Naive thymus-derived CD8-positive, alpha-beta T cell (primary cell): ENCODE results near the gene TMSB15B. TPM values are rescaled to one million over a fixed set of nuclear protein-coding genes. Genes with fewer than 3 reads are reported as not detected.
"Not testable (repeated sequence)": the region's sequence is repeated elsewhere in the genome, so short reads cannot be mapped to it uniquely, and the experiment has no call there.

Source experiments
- ATAC-seq, 2 donors: fragments of 150-1000 bp; cut with Tn5 transposase in 1 of 2; sonication (Bioruptor Pico), chemical (Tn5 transposase) in 1 of 2; 1 replicate in 1 of 2; 2 replicates in 1 of 2; pipeline ENCODE4 v1.10.0; 2021; ENCODE audit warnings: mild to moderate bottlenecking in 2 of 2, moderate library complexity in 2 of 2
- POLR2A ChIA-PET: fragments of 350-600 bp; sonication (Branson Sonifier 250); formaldehyde crosslinking; loops from one replicate; lab custom pipeline; 2021; ENCODE audit warnings: antibody characterized with exemption; lab: Charles Lee
- DNase-seq, 10 donors: peaks; one replicate each; pipeline versions ENCODE4 v3.0.0 to v3.0.0-alpha.2; 2020 to 2022
- H3K27ac Mint-ChIP-seq, 10 donors: one replicate each; pipeline ENCODE4 v1.8.0; 2020 to 2022; ENCODE audit warnings: mild to moderate bottlenecking in 10 of 10, mixed read lengths in 10 of 10, moderate library complexity in 4 of 10, inconsistent platforms in 1 of 10
- H3K27me3 Mint-ChIP-seq, 5 donors: one replicate each; pipeline ENCODE4 v1.8.0; 2021 to 2022; ENCODE audit warnings: mixed read lengths in 5 of 5
- H3K36me3 Mint-ChIP-seq, 3 donors: one replicate each; pipeline ENCODE4 v1.8.0; 2020 to 2022; ENCODE audit warnings: mixed read lengths in 3 of 3, mild to moderate bottlenecking in 2 of 3, inconsistent platforms in 1 of 3
- H3K4me1 Mint-ChIP-seq, 4 donors: one replicate each; pipeline ENCODE4 v1.8.0; 2021 to 2022; ENCODE audit warnings: mixed read lengths in 4 of 4
- H3K4me3 Mint-ChIP-seq, 10 donors: one replicate each; pipeline ENCODE4 v1.8.0; 2020 to 2022; ENCODE audit warnings: mild to moderate bottlenecking in 10 of 10, mixed read lengths in 10 of 10, moderate library complexity in 6 of 10, inconsistent platforms in 1 of 10
- H3K9me3 Mint-ChIP-seq, 9 donors: one replicate each; pipeline ENCODE4 v1.8.0; 2020 to 2022; ENCODE audit warnings: mixed read lengths in 9 of 9, mild to moderate bottlenecking in 3 of 9, inconsistent platforms in 1 of 9, moderate library complexity in 1 of 9
- polyA plus RNA-seq, 3 donors: library from polyadenylated mRNA; unstranded; fragments of 300-500 nt; fragmentation: Illumina TruSeq; gene quantifications; one replicate each; pipeline ENCODE4 v1.2.3, GENCODE V29; 2021
- total RNA-seq, 8 experiments: library from RNA in 2 of 8; stranded (reverse) in 2 of 8; gene quantifications; one replicate each; pipeline ENCODE4 v1.2.3 and lab custom pipeline; 2021 to 2026

The TMSB15B gene
- 1 to 10 TPM; 6.1 to 7.0 TPM for total RNA-seq
- polyA plus RNA-seq = 10 to 100 TPM in 2 of 3 donors, 1 to 10 TPM in 1; 9.5 to 11.8 (median 11.5) TPM
- total RNA-seq (lab: John Stamatoyannopoulos, UW) = 0.98 to 2.3 (median 1.6) reads per million in 6 experiments

DNA sequence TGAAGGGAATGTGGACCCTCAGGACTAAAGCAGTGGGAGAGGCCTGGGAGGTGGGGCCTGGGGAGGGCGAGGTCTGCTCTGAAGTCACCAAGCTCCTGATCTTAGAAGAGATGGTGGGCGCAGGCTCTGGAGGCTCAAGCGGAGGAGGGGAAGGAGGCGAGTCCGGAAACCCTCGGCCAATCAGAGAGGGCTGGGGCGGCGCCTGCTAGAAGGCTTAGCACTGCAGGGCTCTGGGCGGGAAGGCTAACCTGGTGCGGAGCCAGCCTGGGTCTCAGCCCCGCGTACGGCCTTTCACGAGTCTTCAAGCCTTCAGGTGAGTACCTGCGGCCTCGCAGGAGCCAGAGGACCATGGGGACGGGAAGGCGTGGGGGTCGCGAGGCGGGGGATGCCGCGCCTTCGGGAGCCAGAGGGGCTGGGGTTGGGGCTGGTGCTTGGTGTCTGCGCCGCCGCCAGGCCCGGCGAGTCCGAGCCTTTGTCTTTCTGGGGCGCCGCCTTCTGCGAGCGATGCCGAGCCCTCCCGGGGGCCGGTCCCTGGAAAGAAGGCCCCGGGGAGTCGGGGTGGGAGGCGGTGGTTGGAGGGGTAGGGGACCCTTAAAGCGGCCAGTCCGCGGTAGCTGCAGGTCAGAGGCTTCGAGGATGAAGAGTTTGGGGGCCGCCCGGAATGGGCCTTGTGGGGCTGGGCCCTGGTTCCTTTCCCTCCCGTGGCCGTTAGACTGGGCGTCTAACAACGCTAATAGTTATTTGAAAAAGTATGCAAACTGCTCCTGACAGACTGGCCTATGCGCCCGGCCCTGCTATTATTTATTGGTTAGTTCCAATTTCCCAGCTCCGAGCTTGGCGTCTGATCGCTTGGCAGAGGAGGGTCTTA lies at the start of gene TMSB15B:
Gene TMSB15B, plus strand, starts transcription at position 217 of the 868 bp plus-strand sequence.
- DNase-seq, H3K4me3 Mint-ChIP-seq, H3K27me3 Mint-ChIP-seq, H3K9me3 Mint-ChIP-seq, POLR2A ChIA-PET, H3K27ac Mint-ChIP-seq, H3K4me1 Mint-ChIP-seq, H3K36me3 Mint-ChIP-seq: not testable (repeated sequence)
- ATAC-seq = peak; percentile 99

DNA sequence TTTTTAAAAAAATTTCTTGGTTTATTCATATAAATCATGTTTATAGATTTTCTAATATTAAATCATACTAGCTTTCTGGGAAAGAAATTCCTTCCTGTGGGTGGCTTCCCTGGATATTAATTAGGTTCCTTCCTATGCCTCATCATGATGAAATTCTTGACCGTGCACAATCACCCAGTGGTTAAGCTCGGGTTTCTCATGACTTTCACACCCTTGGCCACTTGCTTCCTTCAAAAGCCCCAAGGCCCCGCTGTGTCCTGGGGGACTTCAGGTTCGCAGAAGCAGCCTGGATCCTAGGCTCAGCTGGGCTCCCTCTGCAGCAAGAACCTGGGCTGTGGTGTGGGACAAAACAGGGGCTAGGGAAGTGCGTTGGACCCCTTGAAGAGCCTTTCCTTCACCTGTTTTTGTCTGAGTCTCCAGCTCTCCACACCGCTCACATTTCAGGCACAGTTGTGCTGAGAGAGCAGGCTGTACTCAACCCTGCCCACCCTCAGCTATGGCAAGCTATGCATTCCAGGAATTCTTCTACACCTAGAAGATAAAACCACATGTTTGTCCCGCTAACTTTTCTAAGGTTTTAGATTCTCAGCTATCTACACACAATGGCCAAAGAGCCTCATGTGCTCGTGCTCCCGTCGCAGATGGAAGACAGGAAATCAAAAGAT lies 48.9 kb upstream of the TMSB15B start:
- POLR2A ChIA-PET = no interaction called here
- no peak for ATAC-seq
- DNase-seq = no peak
- H3K27ac Mint-ChIP-seq = peak overlapping the region in 1 of 10 donors; percentile 19
- no peaks in the 10 kb centered on the region for H3K36me3 Mint-ChIP-seq
- H3K27me3 Mint-ChIP-seq = no peaks in the 10 kb centered on the region
- no peaks in the 10 kb centered on the region for H3K9me3 Mint-ChIP-seq
- no peak overlapping the region for H3K4me3 Mint-ChIP-seq
- peaks cover 3 to 6% (median 4%) of the 10 kb centered on the region in 4 donors for H3K4me1 Mint-ChIP-seq

DNA sequence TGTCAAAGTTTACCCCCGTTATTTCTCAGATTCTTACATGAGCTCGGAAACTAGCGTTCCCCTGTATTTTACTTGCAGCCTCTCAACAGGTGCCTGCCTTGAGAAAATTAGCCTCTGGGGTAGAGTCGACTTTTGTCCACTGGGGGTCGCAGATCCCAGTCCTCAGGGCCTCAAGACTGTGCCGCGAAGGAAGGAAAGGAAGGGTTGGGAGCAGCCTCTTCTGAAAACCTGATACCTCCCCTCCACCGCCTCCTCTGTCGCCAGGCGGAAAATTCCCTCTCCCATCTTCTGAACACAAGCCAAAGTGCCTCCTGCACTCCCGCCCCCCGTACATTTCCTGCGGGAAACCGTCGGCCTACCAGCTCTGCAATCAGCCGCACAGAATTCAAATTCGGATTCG lies 44.4 kb upstream of the TMSB15B start:
- no peaks in the 10 kb centered on the region for H3K36me3 Mint-ChIP-seq
- ATAC-seq = peak; percentile 43 to 46
- H3K27me3 Mint-ChIP-seq = no peaks in the 10 kb centered on the region
- H3K4me1 Mint-ChIP-seq = peaks cover 11 to 25% (median 22%) of the 10 kb centered on the region in 4 donors
- POLR2A ChIA-PET = no interaction called here
- no peaks in the 10 kb centered on the region for H3K9me3 Mint-ChIP-seq
- DNase-seq = peak; percentile 18 to 70 (median 36)
- H3K4me3 Mint-ChIP-seq = peak overlapping the region; percentile 88 to 98 (median 92)
- H3K27ac Mint-ChIP-seq = peak overlapping the region in 9 of 10 donors; percentile 89 to 96 (median 94)

DNA sequence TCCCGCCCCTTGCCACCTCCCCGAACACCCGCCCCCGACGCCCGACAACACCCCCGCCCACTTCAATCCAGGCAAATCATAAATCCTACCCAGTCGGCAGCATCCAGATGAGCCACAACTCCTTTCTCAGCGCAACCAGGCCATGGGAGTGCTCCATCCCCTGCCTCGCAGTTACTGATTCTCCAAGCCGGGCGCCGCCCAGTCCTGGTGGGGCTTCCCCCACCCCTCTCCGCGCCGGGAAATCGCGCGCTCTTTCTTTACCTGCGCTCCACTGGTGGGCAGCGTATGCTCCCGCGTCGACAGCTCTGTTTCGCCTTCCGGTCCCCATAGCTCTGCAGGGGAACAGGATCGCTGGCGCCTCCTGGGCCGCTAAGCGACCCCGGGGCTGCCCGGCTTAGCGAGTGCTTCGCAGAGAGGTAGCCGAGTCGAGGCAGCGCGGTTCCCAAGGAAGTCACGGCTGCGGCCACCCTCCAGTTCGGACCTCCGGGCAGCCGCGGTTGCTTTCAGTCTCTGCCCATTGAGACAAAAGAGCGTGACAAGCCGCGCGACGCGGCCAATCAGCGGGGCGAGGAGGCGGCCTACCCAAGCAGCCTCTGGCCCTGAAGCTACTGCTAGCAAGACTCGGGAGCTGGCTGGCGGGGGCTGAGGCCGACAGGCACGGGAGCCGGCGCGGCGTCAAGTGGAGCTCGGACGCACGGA lies 43.7 kb upstream of the TMSB15B start:
- peak; percentile 39 to 72 (median 52) for DNase-seq
- POLR2A ChIA-PET = interaction anchor here (1.2 kb wide), 1 partner anchor 232 kb away, joined by 3 read pairs; no protein-coding TSS in a partner anchor
- no peaks in the 10 kb centered on the region for H3K9me3 Mint-ChIP-seq
- no peaks in the 10 kb centered on the region for H3K36me3 Mint-ChIP-seq
- H3K4me3 Mint-ChIP-seq = peak overlapping the region; percentile 88 to 98 (median 92)
- ATAC-seq = peak; percentile 83
- H3K27me3 Mint-ChIP-seq = no peaks in the 10 kb centered on the region
- H3K27ac Mint-ChIP-seq = peak overlapping the region; percentile 89 to 96 (median 94)
- peaks cover 11 to 25% (median 22%) of the 10 kb centered on the region in 4 donors for H3K4me1 Mint-ChIP-seq

DNA sequence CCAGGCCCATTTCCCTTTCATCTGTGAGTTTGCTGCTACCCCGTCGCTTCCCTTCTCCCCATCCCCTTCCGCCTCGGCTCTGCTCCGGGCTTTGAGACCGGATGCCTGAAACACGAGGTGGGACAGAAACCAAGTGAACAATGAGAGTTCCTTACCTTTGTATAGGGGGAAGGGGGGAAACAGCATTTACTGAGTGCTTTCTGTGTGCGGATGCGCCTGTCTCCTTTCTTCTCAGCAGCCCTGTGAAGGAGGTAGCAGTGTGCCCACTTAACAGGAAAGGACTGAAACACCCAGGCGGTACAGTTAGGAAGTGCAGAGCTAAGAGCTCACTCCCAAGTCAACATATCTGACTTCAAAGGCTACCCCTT lies 43.2 kb upstream of the TMSB15B start:
- Mint-ChIP-seq H3K4me3 (peak overlapping the region; percentile 88 to 98 (median 92)), H3K27me3 (no peaks in the 10 kb centered on the region), H3K36me3 (no peaks in the 10 kb centered on the region), H3K4me1 (peaks cover 11 to 25% (median 22%) of the 10 kb centered on the region in 4 donors), H3K27ac (peak overlapping the region; percentile 89 to 96 (median 94)), H3K9me3 (no peaks in the 10 kb centered on the region)
- POLR2A ChIA-PET = interaction anchor here (1.2 kb wide), 1 partner anchor 232 kb away, joined by 3 read pairs; no protein-coding TSS in a partner anchor
- ATAC-seq (peak; percentile 61 to 62), DNase-seq (peak in 6 of 10 donors; percentile 11 to 63 (median 40))

DNA sequence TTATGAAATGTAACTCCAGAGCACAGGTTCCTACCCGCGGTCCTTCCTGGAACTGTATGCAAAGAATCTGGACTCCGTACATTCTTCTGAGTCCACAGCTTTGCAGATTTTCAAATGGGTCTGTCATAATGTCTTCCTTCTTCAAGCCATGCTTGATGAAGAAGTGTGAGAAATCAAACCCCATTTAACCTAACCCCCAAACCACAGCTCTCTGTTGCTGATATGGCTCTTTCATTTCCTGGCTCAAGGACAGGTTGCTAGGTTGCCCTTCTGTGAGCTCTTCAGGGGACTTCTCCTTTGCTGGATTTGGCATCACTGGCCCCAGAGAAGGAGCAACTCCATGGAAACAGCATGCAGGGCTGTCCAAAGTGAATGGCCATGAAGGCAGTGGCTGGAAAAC lies 41.9 kb upstream of the TMSB15B start:
- Mint-ChIP-seq H3K27ac (peak overlapping the region in 5 of 10 donors; percentile 11 to 69 (median 52)), H3K4me3 (peak overlapping the region in 4 of 10 donors; percentile 22 to 51 (median 36)), H3K4me1 (peaks cover 13 to 27% (median 24%) of the 10 kb centered on the region in 4 donors)
- POLR2A ChIA-PET, H3K27me3 Mint-ChIP-seq, H3K9me3 Mint-ChIP-seq, H3K36me3 Mint-ChIP-seq: not testable (repeated sequence)
- peak in 1 of 2 donors; percentile 17 for ATAC-seq
- peak in 1 of 10 donors; percentile 12 for DNase-seq

DNA sequence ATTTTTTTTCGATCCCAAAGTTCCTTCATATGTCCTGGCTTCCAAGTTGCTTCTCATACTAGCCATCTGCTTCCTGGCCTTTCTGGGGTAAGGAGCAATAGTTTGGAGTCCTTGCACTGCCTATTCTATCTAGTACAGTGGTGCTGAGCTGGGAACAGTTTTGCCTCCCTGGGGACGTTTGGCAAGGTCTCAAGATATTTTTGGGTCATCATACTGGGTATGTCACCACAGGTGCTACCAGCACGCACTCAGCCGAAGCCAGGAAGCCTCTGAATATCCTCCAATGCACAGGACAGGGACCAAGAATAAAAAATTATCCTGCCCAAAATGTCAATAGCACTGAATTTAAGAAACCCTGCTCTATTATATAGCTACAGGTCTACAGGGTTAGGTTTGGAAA lies 35.4 kb upstream of the TMSB15B start:
- POLR2A ChIA-PET = no interaction called here
- DNase-seq (no peak), ATAC-seq (no peak)
- H3K27ac Mint-ChIP-seq = no peak overlapping the region
- H3K27me3 Mint-ChIP-seq = no peaks in the 10 kb centered on the region
- H3K36me3 Mint-ChIP-seq = peaks cover 0 to 9% (median 0%) of the 10 kb centered on the region in 3 donors
- no peak overlapping the region for H3K4me3 Mint-ChIP-seq
- peaks cover 6 to 16% (median 9%) of the 10 kb centered on the region in 4 donors for H3K4me1 Mint-ChIP-seq
- H3K9me3 Mint-ChIP-seq = no peaks in the 10 kb centered on the region

DNA sequence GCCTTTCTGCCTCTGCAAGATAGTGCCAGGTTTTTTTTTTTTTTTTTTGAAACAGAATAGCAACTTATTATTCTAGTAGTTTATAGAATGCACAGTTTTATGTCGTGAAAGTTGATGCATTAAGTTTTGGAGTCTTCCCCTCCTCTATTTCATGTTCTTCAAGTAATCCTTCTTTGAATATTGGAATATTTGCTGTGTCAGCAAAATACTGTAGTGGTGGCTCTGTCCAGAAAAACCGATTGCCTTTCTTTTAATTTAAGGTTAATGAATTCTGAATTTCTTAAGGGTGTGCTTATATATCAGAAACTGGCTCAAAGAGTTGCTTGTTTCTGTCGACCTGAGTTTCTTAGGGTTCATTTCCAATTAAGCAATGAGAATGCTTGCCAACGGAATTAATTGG lies 34.8 kb upstream of the TMSB15B start:
- H3K27ac Mint-ChIP-seq = no peak overlapping the region
- DNase-seq = no peak
- no peaks in the 10 kb centered on the region for H3K27me3 Mint-ChIP-seq
- no peak for ATAC-seq
- POLR2A ChIA-PET = no interaction called here
- no peaks in the 10 kb centered on the region for H3K9me3 Mint-ChIP-seq
- peaks cover 6 to 16% (median 8%) of the 10 kb centered on the region in 4 donors for H3K4me1 Mint-ChIP-seq
- no peak overlapping the region for H3K4me3 Mint-ChIP-seq
- peaks cover 0 to 9% (median 0%) of the 10 kb centered on the region in 3 donors for H3K36me3 Mint-ChIP-seq

DNA sequence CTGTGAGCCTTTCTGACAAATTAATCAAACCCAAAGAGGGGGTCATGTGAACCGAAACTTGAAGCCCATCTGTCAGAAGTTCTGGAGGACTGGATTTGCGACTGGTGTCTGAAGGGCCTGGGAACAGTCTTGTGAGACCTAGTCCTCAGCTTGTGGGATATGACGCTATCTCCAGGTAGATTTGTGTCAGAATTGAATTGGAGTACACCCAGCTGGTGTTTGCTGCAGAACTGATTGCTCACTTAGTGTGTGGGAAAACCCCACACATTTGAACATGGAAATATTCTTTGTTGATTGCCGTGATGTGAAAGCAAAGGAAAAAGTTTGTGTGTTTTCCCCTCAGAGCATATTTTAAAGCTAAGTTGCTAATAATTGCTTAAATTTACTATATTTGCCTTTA lies 30.3 kb upstream of the TMSB15B start:
- Mint-ChIP-seq H3K36me3 (peaks cover 0 to 17% (median 3%) of the 10 kb centered on the region in 3 donors), H3K4me1 (peaks cover 0 to 4% (median 0%) of the 10 kb centered on the region in 4 donors), H3K27ac (peak overlapping the region in 1 of 10 donors; percentile 8), H3K9me3 (no peaks in the 10 kb centered on the region), H3K27me3 (no peaks in the 10 kb centered on the region), H3K4me3 (no peak overlapping the region)
- ATAC-seq = no peak
- no peak for DNase-seq
- POLR2A ChIA-PET = no interaction called here

DNA sequence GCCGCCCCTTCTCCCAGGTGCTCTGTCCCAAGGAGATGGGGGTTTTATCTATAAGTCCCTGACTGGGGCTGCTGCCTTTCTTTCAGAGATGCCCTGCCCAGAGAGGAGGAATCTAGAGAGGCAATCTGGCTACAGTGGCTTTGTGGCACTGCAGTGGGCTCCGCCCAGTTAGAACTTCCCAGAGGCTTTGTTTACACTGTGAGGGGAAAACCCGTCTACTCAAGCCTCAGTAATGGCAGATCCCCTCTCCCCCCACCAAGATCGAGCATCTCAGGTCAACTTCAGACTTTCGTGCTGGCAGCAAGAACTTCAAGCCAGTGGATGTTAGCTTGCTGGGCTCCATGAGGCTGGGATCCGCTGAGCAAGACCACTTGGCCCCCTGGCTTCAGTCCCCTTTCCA lies 22.2 kb upstream of the TMSB15B start:
- H3K9me3 Mint-ChIP-seq, H3K27ac Mint-ChIP-seq, H3K27me3 Mint-ChIP-seq, POLR2A ChIA-PET, H3K36me3 Mint-ChIP-seq, DNase-seq, H3K4me3 Mint-ChIP-seq, ATAC-seq: not testable (repeated sequence)
- H3K4me1 Mint-ChIP-seq = peaks cover 12 to 24% (median 22%) of the 10 kb centered on the region in 4 donors

DNA sequence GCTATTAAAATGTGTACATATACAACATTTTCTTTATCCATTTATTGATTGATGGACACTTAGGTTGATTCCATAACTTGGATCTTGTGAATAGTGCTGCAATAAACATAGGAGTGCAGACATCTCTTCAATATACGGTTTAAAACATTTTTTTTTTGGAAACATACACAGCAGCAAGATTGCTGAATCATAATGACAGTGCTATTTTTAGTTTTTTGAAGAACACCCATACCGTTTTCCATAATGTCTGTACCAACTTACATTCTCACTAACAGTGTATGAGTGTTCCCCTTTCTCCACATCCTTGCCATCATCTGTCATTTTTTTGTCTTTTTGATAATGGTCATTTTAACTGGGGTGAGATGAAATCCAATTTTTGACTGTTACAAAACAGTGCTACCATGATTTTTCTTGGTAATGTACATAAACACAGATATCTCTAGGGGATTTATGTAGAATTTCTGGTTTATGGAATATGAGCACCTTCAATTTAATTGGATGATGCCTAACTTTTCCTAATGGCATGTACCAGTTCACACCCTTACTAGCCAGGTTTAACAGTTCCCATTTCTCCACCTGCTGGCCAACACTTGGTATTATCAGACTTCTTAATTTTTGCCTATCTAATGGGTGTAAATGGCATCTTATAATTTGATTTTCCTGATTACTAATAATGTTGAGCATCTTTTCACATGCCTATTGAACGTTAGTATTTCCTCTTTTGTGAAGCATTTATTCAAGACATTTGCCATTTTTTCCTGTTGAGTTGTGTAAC lies 21.0 kb upstream of the TMSB15B start:
- peak overlapping the region in 1 of 10 donors; percentile 30 for H3K27ac Mint-ChIP-seq
- DNase-seq = peak in 3 of 10 donors; percentile 7 to 35 (median 32)
- ATAC-seq = no peak
- H3K4me1 Mint-ChIP-seq = peaks cover 10 to 24% (median 22%) of the 10 kb centered on the region in 4 donors
- H3K27me3 Mint-ChIP-seq = no peaks in the 10 kb centered on the region
- H3K9me3 Mint-ChIP-seq = no peaks in the 10 kb centered on the region
- H3K36me3 Mint-ChIP-seq = peaks cover 0 to 5% (median 0%) of the 10 kb centered on the region in 3 donors
- POLR2A ChIA-PET = no interaction called here
- H3K4me3 Mint-ChIP-seq = no peak overlapping the region

DNA sequence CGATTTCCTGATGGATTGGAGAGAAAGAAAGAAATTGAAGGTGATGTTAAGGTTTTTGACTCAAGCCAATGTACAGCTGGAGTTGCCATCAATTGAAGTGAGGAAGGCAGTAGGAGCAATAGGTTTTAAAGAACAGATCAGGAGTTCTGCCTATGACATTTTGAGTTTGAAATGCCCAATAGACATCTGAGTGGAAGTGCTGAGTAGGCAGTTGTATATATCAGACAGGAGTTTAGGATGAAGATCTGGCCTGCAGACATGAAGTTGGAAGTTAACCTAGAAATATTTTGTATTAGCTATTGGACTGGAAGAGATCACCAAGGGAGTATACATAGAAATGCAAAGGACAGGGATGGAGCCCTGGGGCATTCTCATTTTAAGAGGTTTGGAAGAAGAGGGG lies 12.9 kb upstream of the TMSB15B start:
- no peaks in the 10 kb centered on the region for H3K9me3 Mint-ChIP-seq
- no peak for ATAC-seq
- POLR2A ChIA-PET = no interaction called here
- no peak overlapping the region for H3K27ac Mint-ChIP-seq
- no peaks in the 10 kb centered on the region for H3K4me1 Mint-ChIP-seq
- H3K27me3 Mint-ChIP-seq = no peaks in the 10 kb centered on the region
- H3K4me3 Mint-ChIP-seq = no peak overlapping the region
- H3K36me3 Mint-ChIP-seq = peaks cover 0 to 6% (median 0%) of the 10 kb centered on the region in 3 donors
- no peak for DNase-seq
